K562 (cell line): ENCODE results near the gene MFSD6L. TPM values are rescaled to one million over a fixed set of nuclear protein-coding genes. Genes with fewer than 3 reads are reported as not detected.

ENCODE experiments used
- ATAC-seq: fragments of 200-7000 bp; cut with Tn5 transposase; 3 replicates; pipeline ENCODE4 v1.9.1; 2020; ENCODE audit warnings: moderate library complexity
- BruUV-seq: library from RNA; stranded (reverse); fragments of 400-500 nt; replicated peaks from 2 replicates; lab custom pipeline; 2021; lab: Mats Ljungman, UMichigan
- CTCF ChIA-PET: fragments of 300-600 bp; formaldehyde crosslinking; extraction: SDS; loops from one replicate; lab custom pipeline; 2021; ENCODE audit warnings: low intra/inter-chr PET ratio; lab: Yijun Ruan, JAX
- POLR2A ChIA-PET: fragments of 300-600, 350-650 bp; sonication (Branson Sonifier 250); formaldehyde crosslinking; extraction: SDS; loops from one replicate; lab custom pipeline; 2021; ENCODE audit warnings: antibody characterized with exemption, inconsistent platforms; lab: Yijun Ruan, JAX
- DNase-seq, 4 experiments: peaks; one replicate each; pipeline versions ENCODE4 v3.0.0 to v3.0.0-alpha.2; 2011 to 2018; ENCODE audit warnings: low spot score in 3 of 4, mixed read lengths in 3 of 4; ENCODE audit errors: extremely low read depth in 1 of 4
- FAIRE-seq: peaks from 2 replicates; lab custom pipeline; 2011; peaks lifted over from hg19 to GRCh38; lab: Jason Lieb, UNC
- H2AFZ ChIP-seq: 2 replicates; pipeline ENCODE4 v1.6.0; 2011; ENCODE audit warnings: low read depth, low read length, control low read depth, inconsistent platforms
- H3K27ac ChIP-seq: fragments of 200-600 bp; 3 replicates; pipeline ENCODE4 v1.8.0; 2011; ENCODE audit warnings: low read depth, mild to moderate bottlenecking, control low read depth, inconsistent platforms, low read length, moderate library complexity, mixed read lengths; ENCODE audit errors: extremely low read depth
- H3K27me3 ChIP-seq, 2 experiments: fragments of 300-600 bp in 1 of 2; 2 replicates in 1 of 2; 3 replicates in 1 of 2; pipeline versions ENCODE4 v1.6.0 to v1.8.0; 2011; ENCODE audit warnings: inconsistent platforms in 2 of 2, low read length in 2 of 2, mild to moderate bottlenecking in 1 of 2, mixed read lengths in 1 of 2, moderate library complexity in 1 of 2; ENCODE audit not compliant: control insufficient read depth in 2 of 2, insufficient read depth in 2 of 2
- H3K36me3 ChIP-seq: fragments of 300-600 bp; 3 replicates; pipeline ENCODE4 v1.8.0; 2011; ENCODE audit warnings: mild to moderate bottlenecking, low read length, inconsistent platforms; ENCODE audit not compliant: control insufficient read depth, insufficient read depth
- H3K4me1 ChIP-seq, 2 experiments: fragments of 200-600 bp in 1 of 2; replicated peaks in 1 of 2; 2 replicates in 1 of 2; 3 replicates in 1 of 2; pipeline versions ENCODE4 v1.5.1 to v1.8.0; 2011; ENCODE audit warnings: inconsistent platforms in 2 of 2, low read length in 2 of 2, mild to moderate bottlenecking in 1 of 2, mixed read lengths in 1 of 2, moderate library complexity in 1 of 2; ENCODE audit not compliant: control insufficient read depth in 2 of 2, insufficient read depth in 2 of 2
- H3K4me2 ChIP-seq: 2 replicates; pipeline ENCODE4 v1.6.1; 2011; ENCODE audit warnings: low read length, control low read depth, inconsistent platforms, mixed read lengths; ENCODE audit not compliant: insufficient read depth
- H3K4me3 ChIP-seq: fragments of 200-600 bp; sonication (generic), shearing (Covaris generic); 2 replicates; pipeline ENCODE4 v1.5.1; 2016; ENCODE audit warnings: control low read depth, inconsistent platforms
- H3K79me2 ChIP-seq: fragments of 200-600 bp; 3 replicates; pipeline ENCODE4 v1.8.0; 2011; ENCODE audit warnings: low read length, inconsistent platforms; ENCODE audit not compliant: control insufficient read depth, insufficient read depth
- H3K9ac ChIP-seq, 2 experiments: 2 replicates each; pipeline versions ENCODE4 v1.6.0 to v1.6.1; 2011; ENCODE audit warnings: low read depth in 2 of 2, low read length in 2 of 2, control low read depth in 1 of 2, inconsistent platforms in 1 of 2, mild to moderate bottlenecking in 1 of 2, mixed read lengths in 1 of 2; ENCODE audit not compliant: insufficient read depth in 1 of 2
- H3K9me1 ChIP-seq: one replicate; pipeline ENCODE4 v1.6.0; 2011; ENCODE audit warnings: inconsistent platforms, mild to moderate bottlenecking, low read length, moderate library complexity; ENCODE audit not compliant: control insufficient read depth, insufficient read depth
- H3K9me3 ChIP-seq: replicated peaks from 2 replicates; pipeline ENCODE4 v1.5.1; 2011; ENCODE audit warnings: low read depth, low read length, inconsistent platforms; ENCODE audit not compliant: control insufficient read depth, insufficient read depth
- H4K20me1 ChIP-seq: replicated peaks from 2 replicates; pipeline ENCODE4 v1.6.1; 2011; ENCODE audit warnings: low read length, inconsistent platforms, mixed read lengths; ENCODE audit not compliant: control insufficient read depth, insufficient read depth
- ARID4B ChIP-seq: sonication (generic); formaldehyde crosslinking; IDR thresholded peaks from 2 replicates; pipeline ENCODE4 v1.8.0; 2022; ENCODE audit warnings: mild to moderate bottlenecking, missing genetic modification reagents
- HCFC1 ChIP-seq: IDR thresholded peaks from 2 replicates; pipeline ENCODE4 v1.6.1; 2012; ENCODE audit warnings: low read depth, low read length, improper control_type of control experiment
- MLLT1 ChIP-seq, 2 experiments: fragments of 450-650 bp; IDR thresholded peaks; 2 replicates each; pipeline ENCODE4 v1.6.1; 2016
- SNIP1 ChIP-seq: fragments of 450-650 bp; IDR thresholded peaks from 2 replicates; pipeline ENCODE4 v1.7.1; 2017; ENCODE audit warnings: low read depth, mild to moderate bottlenecking
- U2AF2 ChIP-seq: fragments of 200-400 bp; formaldehyde crosslinking; optimal IDR thresholded peaks from 2 replicates; pipeline ENCODE3; 2017; ENCODE audit warnings: low read depth, mild to moderate bottlenecking, low read length
- ZEB2 ChIP-seq: fragments of 450-650 bp; IDR thresholded peaks from 2 replicates; pipeline ENCODE4 v1.6.1; 2016
- ZNF780A ChIP-seq: fragments of 250-450 bp; sonication (Bioruptor Pico); IDR thresholded peaks from 2 replicates; pipeline ENCODE4 v1.5.0; 2021; ENCODE audit warnings: mild to moderate bottlenecking
- WGBS: fragments of 100-300 bp; shearing (Covaris generic); methylation state at CpG from one replicate; pipeline ENCODE4 v1.1.6; 2016; ENCODE audit warnings: low coverage, mixed read lengths; ENCODE audit not compliant: insufficient coverage; ENCODE audit errors: missing lambda C conversion rate; 5-methylcytosine and 5-hydroxymethylcytosine counted together
- in situ Hi-C: fragments of 300-500 bp; cut with MboI; formaldehyde crosslinking; loops from 4 replicates; pipeline ENCODE4 v1.15.0; 2018; ENCODE audit warnings: inconsistent platforms, mixed read lengths
- intact Hi-C: fragments of 100-400 bp; cut with micrococcal nuclease; formaldehyde crosslinking; loops from 2 replicates; pipeline ENCODE4 v1.14.2; 2022
- polyA plus RNA-seq, 8 experiments: library from polyadenylated mRNA; depleted of rRNA in 4 of 8; stranded (reverse) in 5 of 8; unstranded in 3 of 8; fragments of >200 nt; fragmentation: Nextera tagmentation in 2 of 8; fragmentation: Illumina TruSeq in 1 of 8; extraction: Ambion mirVana in 2 of 8; extraction: Trizol in 1 of 8; gene quantifications; 2 replicates each; pipeline versions ENCODE4 v1.2.1 to v1.2.3, GENCODE V29; 2011 to 2014; ENCODE audit warnings: inconsistent platforms in 1 of 8, missing spikeins in 1 of 8
- total RNA-seq, 7 experiments: library from RNA; depleted of rRNA in 6 of 7; stranded (reverse); fragments of >200 nt in 6 of 7; fragmentation: Illumina TruSeq in 2 of 7; extraction: Trizol in 2 of 7; gene quantifications; 2 replicates each; pipeline versions ENCODE4 v1.2.1 to v1.2.3, GENCODE V29; 2011 to 2021; ENCODE audit warnings: low replicate concordance in 1 of 7

The MFSD6L gene
- total and polyA plus RNA-seq, 9 of the 15 experiments (the other 6 are each of a cell fraction or from before 2014, with no cell fraction given): not detected

- FAIRE-seq: no peak
- POLR2A ChIA-PET: no interaction called here
- no peak overlapping the region for H2AFZ ChIP-seq
- no peaks in the 10 kb centered on the region for H3K9me3 ChIP-seq
- H3K27me3 ChIP-seq: peaks cover 0 to 34% of the 10 kb centered on the region in 2 experiments; a peak in 4 of 5 replicates
- in situ Hi-C loops: loop anchor here (5.0 to 25.0 kb wide), 2 partner anchors 95 to 735 kb away; no protein-coding TSS in a partner anchor
- H4K20me1 ChIP-seq: no peaks in the 10 kb centered on the region; the same call in 1 of the 2 replicates
- H3K79me2 ChIP-seq: no peaks in the 10 kb centered on the region
- no peak for TF ChIP-seq MLLT1 (IDR thresholded peaks at IDR 0.05)
- TF ChIP-seq, all 486 proteins: peak for 0
- Histone ChIP-seq H3K36me3 (no peaks in the 10 kb centered on the region), H3K4me2 (no peak overlapping the region), H3K9me1 (no peaks in the 10 kb centered on the region), H3K9ac (no peak overlapping the region), H3K27ac (no peak overlapping the region), H3K4me3 (no peak overlapping the region), H3K4me1 (peaks cover 0 to 8% of the 10 kb centered on the region in 2 experiments; a peak in 2 of 5 replicates)
- ATAC-seq (no peak), DNase-seq (no peak)
- WGBS: 1% methylated on average over 13 of the region's 14 CpGs
- CTCF ChIA-PET: no interaction called here
- intact Hi-C loops: no loop called here
- no TSS peak for BruUV-seq
Observed at GRCh38 chr17:8797621-8798175, 1.5 kb downstream of the MFSD6L start.

GRCh38 chr17:8794636-8795035, 4.5 kb downstream of the MFSD6L start:
- Histone ChIP-seq H4K20me1 (no peaks in the 10 kb centered on the region; the same call in 1 of the 2 replicates), H3K4me2 (no peak overlapping the region), H3K9me1 (no peaks in the 10 kb centered on the region), H3K27ac (no peak overlapping the region), H3K36me3 (no peaks in the 10 kb centered on the region), H3K4me3 (no peak overlapping the region), H3K4me1 (peaks cover 0 to 8% of the 10 kb centered on the region in 2 experiments; a peak in 2 of 5 replicates), H3K79me2 (no peaks in the 10 kb centered on the region), H3K27me3 (peaks cover 5 to 29% of the 10 kb centered on the region in 2 experiments; a peak in 4 of 5 replicates), H3K9me3 (no peaks in the 10 kb centered on the region), H2AFZ (no peak overlapping the region), H3K9ac (no peak overlapping the region)
- ChIA-PET CTCF (no interaction called here), POLR2A (no interaction called here)
- no peak for DNase-seq
- in situ Hi-C loops (loop anchor here (5.0 to 25.0 kb wide), 2 partner anchors 98 to 732 kb away; no protein-coding TSS in a partner anchor), intact Hi-C loops (no loop called here)
- no peak for FAIRE-seq
- WGBS: 0% methylated on average over 7 of the region's 7 CpGs
- no peak for ATAC-seq
- no TSS peak for BruUV-seq
- TF ChIP-seq ARID4B (CRISPR knock-in tag) (no peak), SNIP1 (no peak), HCFC1 (no peak), U2AF2 (no peak), ZEB2 (no peak), ZNF780A (CRISPR knock-in tag) (no peak)
